ENCODE results near the gene GPR108. TPM values are rescaled to one million over a fixed set of nuclear protein-coding genes. Genes with fewer than 3 reads are reported as not detected.

GPR108 gene
- total and polyA plus RNA-seq, 2 of the 13 experiments (the other 11 are each of a cell fraction or from before 2014, with no cell fraction given): 36.4 to 63.0 TPM

DNA sequence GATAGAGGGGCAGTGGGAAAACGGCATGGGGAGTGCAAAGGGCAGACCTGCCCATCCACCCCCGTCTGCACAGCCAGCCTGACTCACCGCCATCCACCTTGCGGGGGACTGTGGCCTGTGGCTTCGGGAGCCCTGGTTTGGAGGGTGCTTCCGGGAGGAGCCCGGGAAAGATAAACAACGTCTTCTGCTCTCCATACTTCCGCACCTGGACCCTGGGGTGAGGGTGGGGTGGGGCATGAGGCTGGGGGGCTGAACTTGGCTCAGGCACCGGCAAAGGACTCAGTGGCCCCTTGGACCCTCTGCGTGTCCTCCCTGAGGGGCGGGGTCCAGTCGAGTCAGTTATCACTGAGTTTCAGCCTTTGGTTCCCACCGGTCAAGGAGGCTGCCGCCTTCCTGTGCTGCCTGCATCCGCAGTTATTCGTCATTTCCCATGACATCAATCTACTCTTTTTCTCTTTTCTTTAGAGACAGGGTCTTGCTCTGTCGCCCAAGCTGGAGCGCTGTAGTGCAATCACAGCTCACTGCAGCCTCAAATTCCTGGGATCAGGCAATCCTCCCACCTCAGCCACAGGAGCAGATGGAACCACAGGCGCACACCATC, 3.2 kb downstream of the GPR108 start (continued):
- TF ChIP-seq, protein P1, sequence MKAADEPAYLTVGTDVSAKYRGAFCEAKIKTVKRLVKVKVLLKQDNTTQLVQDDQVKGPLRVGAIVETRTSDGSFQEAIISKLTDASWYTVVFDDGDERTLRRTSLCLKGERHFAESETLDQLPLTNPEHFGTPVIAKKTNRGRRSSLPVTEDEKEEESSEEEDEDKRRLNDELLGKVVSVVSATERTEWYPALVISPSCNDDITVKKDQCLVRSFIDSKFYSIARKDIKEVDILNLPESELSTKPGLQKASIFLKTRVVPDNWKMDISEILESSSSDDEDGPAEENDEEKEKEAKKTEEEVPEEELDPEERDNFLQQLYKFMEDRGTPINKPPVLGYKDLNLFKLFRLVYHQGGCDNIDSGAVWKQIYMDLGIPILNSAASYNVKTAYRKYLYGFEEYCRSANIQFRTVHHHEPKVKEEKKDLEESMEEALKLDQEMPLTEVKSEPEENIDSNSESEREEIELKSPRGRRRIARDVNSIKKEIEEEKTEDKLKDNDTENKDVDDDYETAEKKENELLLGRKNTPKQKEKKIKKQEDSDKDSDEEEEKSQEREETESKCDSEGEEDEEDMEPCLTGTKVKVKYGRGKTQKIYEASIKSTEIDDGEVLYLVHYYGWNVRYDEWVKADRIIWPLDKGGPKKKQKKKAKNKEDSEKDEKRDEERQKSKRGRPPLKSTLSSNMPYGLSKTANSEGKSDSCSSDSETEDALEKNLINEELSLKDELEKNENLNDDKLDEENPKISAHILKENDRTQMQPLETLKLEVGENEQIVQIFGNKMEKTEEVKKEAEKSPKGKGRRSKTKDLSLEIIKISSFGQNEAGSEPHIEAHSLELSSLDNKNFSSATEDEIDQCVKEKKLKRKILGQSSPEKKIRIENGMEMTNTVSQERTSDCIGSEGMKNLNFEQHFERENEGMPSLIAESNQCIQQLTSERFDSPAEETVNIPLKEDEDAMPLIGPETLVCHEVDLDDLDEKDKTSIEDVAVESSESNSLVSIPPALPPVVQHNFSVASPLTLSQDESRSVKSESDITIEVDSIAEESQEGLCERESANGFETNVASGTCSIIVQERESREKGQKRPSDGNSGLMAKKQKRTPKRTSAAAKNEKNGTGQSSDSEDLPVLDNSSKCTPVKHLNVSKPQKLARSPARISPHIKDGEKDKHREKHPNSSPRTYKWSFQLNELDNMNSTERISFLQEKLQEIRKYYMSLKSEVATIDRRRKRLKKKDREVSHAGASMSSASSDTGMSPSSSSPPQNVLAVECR (CRISPR knock-in tag; IDR thresholded peaks at IDR 0.05; ENCODE audit: borderline replicate concordance): peak; percentile 54; the same call in 1 of the 2 replicates
- TF ChIP-seq RELA (CRISPR knock-in tag; IDR thresholded peaks at IDR 0.05): no peak
- peak; percentile 45; the same call in 1 of the 2 replicates for TF ChIP-seq YEATS2 (CRISPR knock-in tag; IDR thresholded peaks at IDR 0.05; ENCODE audit: borderline replicate concordance)
- no peak for TF ChIP-seq HNRNPK (IDR thresholded peaks at IDR 0.05; ENCODE audit: low read depth, low read length, poor library complexity, severe bottlenecking)
- no peak for TF ChIP-seq MLLT10 (CRISPR knock-in tag; IDR thresholded peaks at IDR 0.05)
- no peak for TF ChIP-seq ZNF709 (CRISPR knock-in tag; IDR thresholded peaks at IDR 0.05)
- no peak for TF ChIP-seq ZNF24 (IDR thresholded peaks at IDR 0.05)
- peak; percentile 58 for TF ChIP-seq HNF4G (IDR thresholded peaks at IDR 0.05; ENCODE audit: borderline replicate concordance, low read depth, low read length)
- TF ChIP-seq HNF4G (CRISPR knock-in tag; IDR thresholded peaks at IDR 0.05; ENCODE audit: borderline replicate concordance, low read depth): no peak
- TF ChIP-seq HDAC1 (CRISPR knock-in tag; IDR thresholded peaks at IDR 0.05): peak; percentile 60; the same call in 1 of the 2 replicates
- peak; percentile 85; the same call in 1 of the 2 replicates for TF ChIP-seq PATZ1 (CRISPR knock-in tag; IDR thresholded peaks at IDR 0.05)
- 0 out of 2 replicates have a peak, but pooled peaks have one; percentile 10 for TF ChIP-seq PPARG (CRISPR knock-in tag; conservative IDR thresholded peaks at IDR 0.05)
- no peak for TF ChIP-seq ZBTB34 (CRISPR knock-in tag; IDR thresholded peaks at IDR 0.05)
- TF ChIP-seq, protein P2, sequence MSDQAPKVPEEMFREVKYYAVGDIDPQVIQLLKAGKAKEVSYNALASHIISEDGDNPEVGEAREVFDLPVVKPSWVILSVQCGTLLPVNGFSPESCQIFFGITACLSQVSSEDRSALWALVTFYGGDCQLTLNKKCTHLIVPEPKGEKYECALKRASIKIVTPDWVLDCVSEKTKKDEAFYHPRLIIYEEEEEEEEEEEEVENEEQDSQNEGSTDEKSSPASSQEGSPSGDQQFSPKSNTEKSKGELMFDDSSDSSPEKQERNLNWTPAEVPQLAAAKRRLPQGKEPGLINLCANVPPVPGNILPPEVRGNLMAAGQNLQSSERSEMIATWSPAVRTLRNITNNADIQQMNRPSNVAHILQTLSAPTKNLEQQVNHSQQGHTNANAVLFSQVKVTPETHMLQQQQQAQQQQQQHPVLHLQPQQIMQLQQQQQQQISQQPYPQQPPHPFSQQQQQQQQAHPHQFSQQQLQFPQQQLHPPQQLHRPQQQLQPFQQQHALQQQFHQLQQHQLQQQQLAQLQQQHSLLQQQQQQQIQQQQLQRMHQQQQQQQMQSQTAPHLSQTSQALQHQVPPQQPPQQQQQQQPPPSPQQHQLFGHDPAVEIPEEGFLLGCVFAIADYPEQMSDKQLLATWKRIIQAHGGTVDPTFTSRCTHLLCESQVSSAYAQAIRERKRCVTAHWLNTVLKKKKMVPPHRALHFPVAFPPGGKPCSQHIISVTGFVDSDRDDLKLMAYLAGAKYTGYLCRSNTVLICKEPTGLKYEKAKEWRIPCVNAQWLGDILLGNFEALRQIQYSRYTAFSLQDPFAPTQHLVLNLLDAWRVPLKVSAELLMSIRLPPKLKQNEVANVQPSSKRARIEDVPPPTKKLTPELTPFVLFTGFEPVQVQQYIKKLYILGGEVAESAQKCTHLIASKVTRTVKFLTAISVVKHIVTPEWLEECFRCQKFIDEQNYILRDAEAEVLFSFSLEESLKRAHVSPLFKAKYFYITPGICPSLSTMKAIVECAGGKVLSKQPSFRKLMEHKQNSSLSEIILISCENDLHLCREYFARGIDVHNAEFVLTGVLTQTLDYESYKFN (CRISPR knock-in tag; conservative IDR thresholded peaks at IDR 0.05): peak; percentile 86
- TF ChIP-seq POGZ (CRISPR knock-in tag; IDR thresholded peaks at IDR 0.05): peak; percentile 52; the same call in 1 of the 2 replicates
- TF ChIP-seq GLMP (CRISPR knock-in tag; IDR thresholded peaks at IDR 0.05; ENCODE audit: borderline replicate concordance): no peak
